ENCODE data around the gene ZBTB47.

- no peak for TF ChIP-seq CTCF (optimal IDR thresholded peaks at IDR 0.05 in 1 of 3, IDR thresholded peaks at IDR 0.05 in 1 of 3, conservative IDR thresholded peaks at IDR 0.05 in 1 of 3; ENCODE audit: extremely low read depth in 1 of 3, insufficient read depth in 2 of 3, low read length in 3 of 3)
- TF ChIP-seq EZH2 (IDR thresholded peaks at IDR 0.05; ENCODE audit: low read length): no peak
Observed at GRCh38 chr3:42667096-42667522, 13.6 kb downstream of the ZBTB47 start.
